ENCODE measurements around the gene NACA2. TPM values are rescaled to one million over a fixed set of nuclear protein-coding genes. Genes with fewer than 3 reads are reported as not detected.

Gene NACA2
- total RNA-seq, 1 donor, result not detected

DNA sequence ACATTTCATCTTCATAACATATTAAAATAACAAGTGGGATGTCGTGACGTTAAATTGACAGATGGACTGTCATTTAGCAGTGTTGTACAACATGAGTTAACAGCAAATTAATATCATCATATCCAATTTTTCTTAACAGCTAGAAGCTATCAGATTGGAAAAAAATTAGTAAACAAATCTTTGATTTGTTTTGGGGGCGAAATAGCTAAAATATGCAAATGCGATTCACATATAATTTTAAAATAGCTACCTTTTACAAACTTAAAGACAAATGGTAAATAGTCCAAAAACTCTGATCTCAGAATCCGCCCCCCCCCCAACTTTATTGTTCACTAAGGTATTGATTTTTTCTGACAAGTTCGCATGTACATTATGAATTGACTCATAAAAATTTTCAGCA lies 20.3 kb upstream of the NACA2 start:
- TF ChIP-seq, protein P1, sequence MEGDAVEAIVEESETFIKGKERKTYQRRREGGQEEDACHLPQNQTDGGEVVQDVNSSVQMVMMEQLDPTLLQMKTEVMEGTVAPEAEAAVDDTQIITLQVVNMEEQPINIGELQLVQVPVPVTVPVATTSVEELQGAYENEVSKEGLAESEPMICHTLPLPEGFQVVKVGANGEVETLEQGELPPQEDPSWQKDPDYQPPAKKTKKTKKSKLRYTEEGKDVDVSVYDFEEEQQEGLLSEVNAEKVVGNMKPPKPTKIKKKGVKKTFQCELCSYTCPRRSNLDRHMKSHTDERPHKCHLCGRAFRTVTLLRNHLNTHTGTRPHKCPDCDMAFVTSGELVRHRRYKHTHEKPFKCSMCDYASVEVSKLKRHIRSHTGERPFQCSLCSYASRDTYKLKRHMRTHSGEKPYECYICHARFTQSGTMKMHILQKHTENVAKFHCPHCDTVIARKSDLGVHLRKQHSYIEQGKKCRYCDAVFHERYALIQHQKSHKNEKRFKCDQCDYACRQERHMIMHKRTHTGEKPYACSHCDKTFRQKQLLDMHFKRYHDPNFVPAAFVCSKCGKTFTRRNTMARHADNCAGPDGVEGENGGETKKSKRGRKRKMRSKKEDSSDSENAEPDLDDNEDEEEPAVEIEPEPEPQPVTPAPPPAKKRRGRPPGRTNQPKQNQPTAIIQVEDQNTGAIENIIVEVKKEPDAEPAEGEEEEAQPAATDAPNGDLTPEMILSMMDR (IDR thresholded peaks at IDR 0.05; ENCODE audit: insufficient read depth, low read depth, low read length), result no peak
- no peak overlapping the region for H3K4me3 ChIP-seq (ENCODE audit: low read depth, low read length)

DNA sequence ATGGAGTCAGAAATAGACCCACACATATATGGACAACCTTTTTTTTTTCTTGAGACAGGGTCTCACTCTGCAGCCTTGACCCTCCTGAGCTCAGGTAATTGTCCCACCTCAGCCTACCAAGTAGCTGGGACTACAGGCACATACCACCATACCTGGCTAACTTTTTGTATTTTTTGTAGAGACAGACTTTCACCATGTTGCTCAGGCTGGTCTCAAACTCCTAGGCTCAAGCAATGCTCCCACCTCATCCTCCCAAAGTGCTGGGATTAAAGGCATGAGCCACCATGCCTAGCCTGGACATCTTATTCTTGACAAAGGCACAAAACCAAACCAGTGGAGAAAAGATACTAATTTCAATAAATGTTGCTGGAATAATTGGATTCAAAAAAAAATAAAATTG lies 14.7 kb upstream of the NACA2 start:
- no peak for DNase-seq (ENCODE audit: low read depth)
- TF ChIP-seq, protein P1 (IDR thresholded peaks at IDR 0.05; ENCODE audit: insufficient read depth, low read depth, low read length), result no peak
- H3K4me3 ChIP-seq (ENCODE audit: low read depth, low read length), result no peak overlapping the region

More for the DNA sequence above, 20.3 kb upstream of the NACA2 start:
- DNase-seq (ENCODE audit: low read depth), result no peak

DNA sequence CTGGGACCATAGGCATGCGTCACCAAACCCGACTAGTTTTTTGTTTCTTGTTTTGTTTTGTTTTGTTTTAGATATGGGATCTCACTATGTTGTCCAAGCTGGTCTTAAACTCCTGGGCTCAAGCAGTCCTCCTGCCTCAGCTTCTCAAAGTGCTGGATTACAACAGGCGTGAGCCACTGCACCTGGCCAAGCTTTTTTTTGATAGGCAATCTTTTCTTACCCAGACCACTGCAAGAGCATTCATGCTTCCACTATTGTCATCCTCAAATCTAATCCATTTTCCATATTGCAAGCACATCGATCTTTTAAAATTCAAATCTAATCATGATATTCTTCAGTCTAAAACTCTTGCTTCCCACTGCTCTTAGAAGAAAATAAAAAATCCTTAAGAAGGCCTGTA lies 10.3 kb upstream of the NACA2 start:
- DNase-seq (ENCODE audit: low read depth), result no peak
- TF ChIP-seq, protein P1 (IDR thresholded peaks at IDR 0.05; ENCODE audit: insufficient read depth, low read depth, low read length), result no peak
- H3K4me3 ChIP-seq (ENCODE audit: low read depth, low read length), result no peak overlapping the region

DNA sequence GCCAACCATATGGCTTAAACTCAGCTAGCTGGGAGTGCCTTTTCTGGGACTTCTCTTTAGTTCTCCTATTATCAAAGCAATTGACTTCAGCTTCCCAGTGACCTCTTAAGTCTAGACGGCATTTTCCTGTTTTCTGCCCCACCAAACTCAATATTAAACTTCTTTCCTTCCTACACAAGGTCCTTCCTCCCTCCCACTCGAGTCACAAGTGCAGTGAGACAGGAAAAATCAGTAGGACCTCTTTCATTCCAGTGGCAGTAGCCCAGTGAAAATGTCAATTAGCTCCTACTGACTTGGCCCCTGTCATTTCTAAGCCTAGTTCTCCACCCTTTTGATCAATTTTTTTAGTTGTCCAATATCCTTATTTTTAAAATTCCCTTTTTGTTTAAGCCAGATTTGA lies 9.6 kb upstream of the NACA2 start:
- no peak overlapping the region for H3K4me3 ChIP-seq (ENCODE audit: low read depth, low read length)
- no peak for DNase-seq (ENCODE audit: low read depth)
- TF ChIP-seq, protein P1 (IDR thresholded peaks at IDR 0.05; ENCODE audit: insufficient read depth, low read depth, low read length), result no peak

DNA sequence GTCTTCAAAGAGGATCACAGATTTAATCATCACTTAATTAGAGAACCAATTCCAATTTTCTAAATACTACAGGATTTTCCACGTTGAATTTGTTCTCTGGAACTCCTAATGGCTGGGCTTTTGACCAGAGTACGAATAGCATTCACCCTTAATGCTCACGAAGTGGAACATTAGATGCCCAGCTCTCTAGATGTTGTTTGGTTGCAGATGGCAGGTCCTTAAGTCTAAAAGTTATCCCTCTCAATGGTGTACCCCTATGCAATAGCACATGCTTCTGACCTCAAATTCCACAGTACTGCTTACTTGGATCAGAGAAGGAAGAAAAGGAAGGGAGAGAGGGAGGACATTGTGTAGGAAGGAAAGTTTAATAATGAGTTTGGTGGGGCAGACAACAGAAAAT lies 8.6 kb upstream of the NACA2 start:
- TF ChIP-seq, protein P1 (IDR thresholded peaks at IDR 0.05; ENCODE audit: insufficient read depth, low read depth, low read length), result no peak
- H3K4me3 ChIP-seq (ENCODE audit: low read depth, low read length), result no peak overlapping the region
- DNase-seq (ENCODE audit: low read depth), result no peak

DNA sequence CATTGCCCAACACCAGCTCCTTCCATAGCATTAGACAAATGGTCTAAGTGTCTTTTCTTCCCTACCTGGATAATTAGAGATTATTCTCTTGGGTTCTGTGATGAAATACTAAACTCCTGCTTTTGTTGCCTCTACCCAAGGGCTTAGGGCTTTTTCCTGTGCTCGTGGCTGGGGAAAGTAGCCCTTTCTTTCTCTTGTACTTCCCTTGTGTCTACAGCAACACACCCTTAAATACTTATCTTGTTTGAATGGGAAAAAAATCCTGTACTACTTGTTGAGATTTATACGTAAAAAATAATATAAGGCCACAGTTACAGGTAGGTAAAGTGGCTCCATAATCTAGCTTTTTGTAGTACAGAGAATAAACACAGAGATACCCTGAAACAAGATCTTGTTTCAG lies 7.0 kb upstream of the NACA2 start:
- TF ChIP-seq, protein P1 (IDR thresholded peaks at IDR 0.05; ENCODE audit: insufficient read depth, low read depth, low read length), result no peak
- DNase-seq (ENCODE audit: low read depth), result no peak
- no peak overlapping the region for H3K4me3 ChIP-seq (ENCODE audit: low read depth, low read length)

DNA sequence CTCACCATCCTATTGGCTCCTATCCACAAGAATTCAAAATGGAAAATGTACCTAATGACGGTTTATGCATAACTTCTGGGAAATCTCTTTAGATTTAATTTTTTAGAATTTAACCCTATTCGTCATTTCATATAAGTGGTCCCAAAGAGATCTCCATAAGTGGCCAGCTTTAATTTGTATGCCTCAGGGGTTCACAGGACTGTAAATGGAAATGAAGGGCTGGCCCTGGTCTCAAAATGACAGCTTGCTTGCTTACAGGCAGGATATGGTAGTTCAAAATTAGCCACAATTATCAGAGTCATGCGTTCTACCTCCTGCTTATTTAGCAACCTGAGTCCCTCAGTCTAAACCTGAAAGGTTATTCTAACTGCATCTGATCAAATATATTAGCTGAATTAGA lies 6.6 kb upstream of the NACA2 start:
- TF ChIP-seq, protein P1 (IDR thresholded peaks at IDR 0.05; ENCODE audit: insufficient read depth, low read depth, low read length), result no peak
- no peak for DNase-seq (ENCODE audit: low read depth)
- no peak overlapping the region for H3K4me3 ChIP-seq (ENCODE audit: low read depth, low read length)

Data from fibroblast of villous mesenchyme (primary cell).